Neural progenitor cell (in vitro differentiated cells): Measurements from ENCODE around the gene GMCL1. TPM values are rescaled to one million over a fixed set of nuclear protein-coding genes. Genes with fewer than 3 reads are reported as not detected.

Experiments used
- DNase-seq: peaks from one replicate; pipeline ENCODE4 v3.0.0-alpha.2; 2016; ENCODE audit warnings: low spot score
- H2AFZ ChIP-seq: fragments of 200-600 bp; sonication (generic); replicated peaks from 2 replicates; pipeline ENCODE4 v1.6.1; 2016; ENCODE audit warnings: antibody characterized with exemption
- H3F3A ChIP-seq: fragments of 200-600 bp; sonication (generic); 2 replicates; pipeline ENCODE4 v1.6.1; 2016; ENCODE audit warnings: antibody characterized with exemption, low read depth
- H3K27ac ChIP-seq: fragments of 200-600 bp; sonication (generic); 2 replicates; pipeline ENCODE4 v1.5.1; 2016; ENCODE audit warnings: mild to moderate bottlenecking
- H3K27me3 ChIP-seq: fragments of 200-600 bp; sonication (generic); 2 replicates; pipeline ENCODE4 v1.6.1; 2016; ENCODE audit warnings: mild to moderate bottlenecking, moderate library complexity
- H3K36me3 ChIP-seq: fragments of 200-600 bp; sonication (generic); 2 replicates; pipeline ENCODE4 v1.5.1; 2016
- H3K4me1 ChIP-seq: fragments of 200-600 bp; sonication (generic); 2 replicates; pipeline ENCODE4 v1.6.1; 2016; ENCODE audit warnings: mixed run types
- H3K4me2 ChIP-seq: fragments of 200-600 bp; sonication (generic); 2 replicates; pipeline ENCODE4 v1.6.1; 2016
- H3K4me3 ChIP-seq: fragments of 200-600 bp; sonication (generic); 2 replicates; pipeline ENCODE4 v1.5.1; 2016
- H3K79me2 ChIP-seq: fragments of 200-600 bp; sonication (generic); 2 replicates; pipeline ENCODE4 v1.6.1; 2016; ENCODE audit warnings: low read depth
- H3K9ac ChIP-seq: fragments of 200-600 bp; sonication (generic); 2 replicates; pipeline ENCODE4 v1.6.1; 2016
- H3K9me3 ChIP-seq: fragments of 200-600 bp; sonication (generic); 2 replicates; pipeline ENCODE4 v1.5.1; 2016; ENCODE audit warnings: low read depth
- H4K20me1 ChIP-seq: fragments of 200-600 bp; sonication (generic); 2 replicates; pipeline ENCODE4 v1.6.1; 2016; ENCODE audit warnings: low read depth
- H3K27ac Mint-ChIP-seq: 3 replicates; pipeline ENCODE4 v1.8.0; 2021; ENCODE audit warnings: mixed read lengths
- H3K27me3 Mint-ChIP-seq: 2 replicates; pipeline ENCODE4 v1.8.0; 2022; ENCODE audit warnings: low read depth, mild to moderate bottlenecking, inconsistent platforms, moderate library complexity, mixed read lengths; ENCODE audit not compliant: insufficient read depth
- H3K36me3 Mint-ChIP-seq: 3 replicates; pipeline ENCODE4 v1.8.0; 2021; ENCODE audit warnings: mixed read lengths
- H3K4me1 Mint-ChIP-seq: 3 replicates; pipeline ENCODE4 v1.8.0; 2021; ENCODE audit warnings: mixed read lengths
- H3K4me3 Mint-ChIP-seq: 3 replicates; pipeline ENCODE4 v1.8.0; 2021; ENCODE audit warnings: mild to moderate bottlenecking, moderate library complexity, mixed read lengths
- H3K9me3 Mint-ChIP-seq: 3 replicates; pipeline ENCODE4 v1.8.0; 2020; ENCODE audit warnings: mixed read lengths
- EZH2 ChIP-seq: fragments of 200-600 bp; sonication (generic); IDR thresholded peaks from 2 replicates; pipeline ENCODE4 v1.6.1; 2017; ENCODE audit warnings: antibody characterized with exemption, mild to moderate bottlenecking, moderate library complexity
- EZH2phosphoT487 ChIP-seq: fragments of 200-600 bp; sonication (generic); IDR thresholded peaks from 2 replicates; pipeline ENCODE4 v1.6.1; 2017; ENCODE audit warnings: antibody characterized with exemption
- total RNA-seq: library from RNA; depleted of rRNA; stranded (reverse); fragments of >200 nt; gene quantifications from 2 replicates; pipeline ENCODE4 v1.2.3, GENCODE V29; 2015; ENCODE audit warnings: low replicate concordance
- TF ChIP-seq, protein P1 (sequence below): fragments of 200-600 bp; sonication (generic); IDR thresholded peaks from 2 replicates; pipeline ENCODE4 v1.5.1; 2017; ENCODE audit warnings: antibody characterized with exemption, mild to moderate bottlenecking

The GMCL1 gene
- total RNA-seq, 1 donor from 2014 or later = 23.1 TPM

DNA sequence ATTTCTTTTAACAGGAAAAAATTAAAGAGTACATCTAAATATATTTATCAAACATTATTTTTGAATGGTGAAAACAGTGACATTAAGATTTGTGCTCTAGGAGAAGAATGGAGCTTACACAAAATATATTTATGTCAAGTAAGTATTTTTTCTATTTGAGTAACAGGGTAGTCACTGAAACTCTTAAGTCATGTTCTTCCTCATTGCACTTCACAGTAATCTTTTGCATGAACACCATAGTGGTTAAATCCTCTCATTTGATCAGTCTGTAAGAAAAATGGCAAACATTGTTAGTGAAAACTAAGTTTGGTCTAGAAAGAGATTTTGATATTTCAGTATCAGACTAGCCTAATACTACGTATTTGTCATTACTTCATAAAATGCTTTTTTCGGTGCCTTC is 8.1 kb downstream of the GMCL1 start:
- DNase-seq = no peak
- H3F3A ChIP-seq = peaks cover 4% of the 10 kb centered on the region
- Mint-ChIP-seq H3K27me3 (no peaks in the 10 kb centered on the region), H3K36me3 (peaks cover 8% of the 10 kb centered on the region), H3K4me3 (no peak overlapping the region), H3K9me3 (no peaks in the 10 kb centered on the region), H3K4me1 (no peaks in the 10 kb centered on the region), H3K27ac (no peak overlapping the region)
- H3K79me2 ChIP-seq = peaks cover 55% of the 10 kb centered on the region
- no peaks in the 10 kb centered on the region for H3K9me3 ChIP-seq
- no peak overlapping the region for H3K4me3 ChIP-seq
- H3K4me1 ChIP-seq = peaks cover 4% of the 10 kb centered on the region
- H3K36me3 ChIP-seq = peaks cover 8% of the 10 kb centered on the region
- H3K9ac ChIP-seq = no peak overlapping the region
- H4K20me1 ChIP-seq = peaks cover 15% of the 10 kb centered on the region
- H2AFZ ChIP-seq = no peak overlapping the region
- TF ChIP-seq EZH2phosphoT487 (no peak), EZH2 (no peak)
- TF ChIP-seq, protein P1, sequence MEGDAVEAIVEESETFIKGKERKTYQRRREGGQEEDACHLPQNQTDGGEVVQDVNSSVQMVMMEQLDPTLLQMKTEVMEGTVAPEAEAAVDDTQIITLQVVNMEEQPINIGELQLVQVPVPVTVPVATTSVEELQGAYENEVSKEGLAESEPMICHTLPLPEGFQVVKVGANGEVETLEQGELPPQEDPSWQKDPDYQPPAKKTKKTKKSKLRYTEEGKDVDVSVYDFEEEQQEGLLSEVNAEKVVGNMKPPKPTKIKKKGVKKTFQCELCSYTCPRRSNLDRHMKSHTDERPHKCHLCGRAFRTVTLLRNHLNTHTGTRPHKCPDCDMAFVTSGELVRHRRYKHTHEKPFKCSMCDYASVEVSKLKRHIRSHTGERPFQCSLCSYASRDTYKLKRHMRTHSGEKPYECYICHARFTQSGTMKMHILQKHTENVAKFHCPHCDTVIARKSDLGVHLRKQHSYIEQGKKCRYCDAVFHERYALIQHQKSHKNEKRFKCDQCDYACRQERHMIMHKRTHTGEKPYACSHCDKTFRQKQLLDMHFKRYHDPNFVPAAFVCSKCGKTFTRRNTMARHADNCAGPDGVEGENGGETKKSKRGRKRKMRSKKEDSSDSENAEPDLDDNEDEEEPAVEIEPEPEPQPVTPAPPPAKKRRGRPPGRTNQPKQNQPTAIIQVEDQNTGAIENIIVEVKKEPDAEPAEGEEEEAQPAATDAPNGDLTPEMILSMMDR = no peak
- H3K27me3 ChIP-seq = no peaks in the 10 kb centered on the region
- H3K27ac ChIP-seq = no peak overlapping the region
- H3K4me2 ChIP-seq = no peak overlapping the region

DNA sequence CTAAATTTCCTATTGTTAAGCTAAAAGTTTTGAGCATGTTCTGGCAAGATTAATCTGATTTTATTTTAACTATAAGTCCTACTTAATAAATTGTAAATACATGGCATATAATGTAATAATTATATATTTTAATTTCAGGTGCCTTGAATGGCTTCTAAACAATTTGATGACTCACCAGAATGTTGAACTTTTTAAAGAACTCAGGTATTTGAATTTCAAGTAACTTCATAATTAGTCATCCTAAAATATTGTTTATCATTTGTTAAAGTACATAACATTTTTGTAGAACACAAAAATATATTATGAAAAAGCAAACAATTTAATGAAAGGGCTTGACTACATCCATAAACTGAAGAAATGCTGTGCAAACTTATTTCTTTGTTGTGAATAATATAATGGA is 14.5 kb downstream of the GMCL1 start:
- H3K79me2 ChIP-seq = no peaks in the 10 kb centered on the region
- Mint-ChIP-seq H3K27me3 (peaks cover 3% of the 10 kb centered on the region), H3K4me1 (no peaks in the 10 kb centered on the region), H3K9me3 (no peaks in the 10 kb centered on the region), H3K27ac (no peak overlapping the region), H3K36me3 (peaks cover 9% of the 10 kb centered on the region), H3K4me3 (no peak overlapping the region)
- H4K20me1 ChIP-seq = no peaks in the 10 kb centered on the region
- DNase-seq = no peak
- H3K9ac ChIP-seq = no peak overlapping the region
- no peaks in the 10 kb centered on the region for H3K4me1 ChIP-seq
- no peak overlapping the region for H3K27ac ChIP-seq
- no peak overlapping the region for H3K4me3 ChIP-seq
- no peaks in the 10 kb centered on the region for H3F3A ChIP-seq
- TF ChIP-seq EZH2 (no peak), EZH2phosphoT487 (no peak)
- TF ChIP-seq, protein P1 = no peak
- no peaks in the 10 kb centered on the region for H3K9me3 ChIP-seq
- H3K4me2 ChIP-seq = no peak overlapping the region
- H2AFZ ChIP-seq = no peak overlapping the region
- H3K36me3 ChIP-seq = peaks cover 26% of the 10 kb centered on the region
- no peaks in the 10 kb centered on the region for H3K27me3 ChIP-seq

DNA sequence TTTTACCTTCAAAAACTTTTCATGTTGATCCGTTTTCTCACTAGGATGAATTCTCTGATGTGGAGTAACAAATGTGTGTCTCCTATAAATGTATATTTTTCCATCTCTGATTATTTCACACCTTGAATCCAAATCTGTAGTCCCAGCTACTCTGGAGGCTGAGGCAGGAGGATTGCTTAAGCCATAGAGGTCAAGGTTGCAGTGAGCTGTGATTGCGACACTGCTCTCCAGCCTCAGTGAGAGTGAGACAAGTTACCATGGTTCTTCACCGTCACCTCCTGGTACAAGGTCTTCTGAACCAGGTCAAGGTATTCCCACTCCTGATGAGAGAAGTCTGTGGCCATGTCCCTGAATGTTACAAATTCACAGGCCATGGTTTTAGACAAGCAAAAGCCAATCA is 15.1 kb downstream of the GMCL1 start:
- TF ChIP-seq EZH2phosphoT487 (no peak), EZH2 (no peak)
- TF ChIP-seq, protein P1 = no peak
- Mint-ChIP-seq H3K4me1 (no peaks in the 10 kb centered on the region), H3K4me3 (no peak overlapping the region), H3K27ac (no peak overlapping the region), H3K36me3 (peaks cover 7% of the 10 kb centered on the region), H3K27me3 (peaks cover 3% of the 10 kb centered on the region), H3K9me3 (no peaks in the 10 kb centered on the region)
- H3K27me3 ChIP-seq = no peaks in the 10 kb centered on the region
- H3K4me1 ChIP-seq = no peaks in the 10 kb centered on the region
- H3F3A ChIP-seq = no peaks in the 10 kb centered on the region
- no peak overlapping the region for H3K27ac ChIP-seq
- H3K4me2 ChIP-seq = no peak overlapping the region
- H3K79me2 ChIP-seq = no peaks in the 10 kb centered on the region
- H4K20me1 ChIP-seq = no peaks in the 10 kb centered on the region
- no peaks in the 10 kb centered on the region for H3K9me3 ChIP-seq
- no peak overlapping the region for H3K9ac ChIP-seq
- no peak overlapping the region for H2AFZ ChIP-seq
- H3K36me3 ChIP-seq = peaks cover 21% of the 10 kb centered on the region
- no peak overlapping the region for H3K4me3 ChIP-seq
- DNase-seq = no peak
